Stimulated activated CD4-positive, alpha-beta T cell treated with anti-CD3 and anti-CD28 coated beads, Interleukin-2, amount 100 ng/mL, for 48 hours (primary cell): Measurements from ENCODE around the gene WFS1.

Source experiments
- DNase-seq, 2 donors: peaks; one replicate each; pipeline ENCODE4 v3.0.0-alpha.2; 2020

Gene WFS1

GRCh38 chr4:6281436-6282313 lies 12.0 kb downstream of the WFS1 start:
- DNase-seq, result no peak

- no peak for DNase-seq
Observed at GRCh38 chr4:6282314-6282771, 12.7 kb downstream of the WFS1 start.

- DNase-seq, result no peak
Observed at GRCh38 chr4:6283282-6283681, 13.6 kb downstream of the WFS1 start.

GRCh38 chr4:6287017-6287788 lies 17.6 kb downstream of the WFS1 start:
- DNase-seq, result no peak

- DNase-seq, result no peak
Observed at GRCh38 chr4:6288342-6288741, 18.7 kb downstream of the WFS1 start.

GRCh38 chr4:6288871-6289270 lies 19.2 kb downstream of the WFS1 start:
- DNase-seq, result no peak

GRCh38 chr4:6290256-6290655 lies 20.6 kb downstream of the WFS1 start:
- DNase-seq, result no peak

- no peak for DNase-seq
Observed at GRCh38 chr4:6290769-6291547, 21.3 kb downstream of the WFS1 start.

- DNase-seq, result no peak
Observed at GRCh38 chr4:6291784-6292297, 22.2 kb downstream of the WFS1 start.

- DNase-seq, result no peak
Observed at GRCh38 chr4:6292376-6293096, 22.9 kb downstream of the WFS1 start.

- DNase-seq, result no peak
Observed at GRCh38 chr4:6293097-6293445, 23.4 kb downstream of the WFS1 start.

- no peak for DNase-seq
Observed at GRCh38 chr4:6293661-6294060, 24.0 kb downstream of the WFS1 start.

GRCh38 chr4:6294705-6295421 lies 25.2 kb downstream of the WFS1 start:
- DNase-seq, result no peak

GRCh38 chr4:6295495-6295894 lies 25.8 kb downstream of the WFS1 start:
- no peak for DNase-seq

GRCh38 chr4:6296026-6296425 lies 26.4 kb downstream of the WFS1 start:
- no peak for DNase-seq

- DNase-seq, result no peak
Observed at GRCh38 chr4:6297266-6297815, 27.7 kb downstream of the WFS1 start.

- DNase-seq, result no peak
Observed at GRCh38 chr4:6298035-6298434, 28.4 kb downstream of the WFS1 start.

- DNase-seq, result no peak
Observed at GRCh38 chr4:6298852-6299251, 29.2 kb downstream of the WFS1 start.

- DNase-seq, result no peak
Observed at GRCh38 chr4:6299875-6300274, 30.2 kb downstream of the WFS1 start.

- DNase-seq, result no peak
Observed at GRCh38 chr4:6300359-6300758, 30.7 kb downstream of the WFS1 start.

GRCh38 chr4:6301051-6301731 lies 31.5 kb downstream of the WFS1 start:
- DNase-seq, result no peak
